GM11168 (cell line): ENCODE results near the gene SLC29A3.

ENCODE experiments used
- in situ Hi-C: fragments of 300-500 bp; cut with MboI; formaldehyde crosslinking; loops from one replicate; pipeline ENCODE4 v1.12.0; 2022; ENCODE audit warnings: low sequenced_read_pairs; ENCODE audit not compliant: unreplicated experiment

Gene SLC29A3

DNA sequence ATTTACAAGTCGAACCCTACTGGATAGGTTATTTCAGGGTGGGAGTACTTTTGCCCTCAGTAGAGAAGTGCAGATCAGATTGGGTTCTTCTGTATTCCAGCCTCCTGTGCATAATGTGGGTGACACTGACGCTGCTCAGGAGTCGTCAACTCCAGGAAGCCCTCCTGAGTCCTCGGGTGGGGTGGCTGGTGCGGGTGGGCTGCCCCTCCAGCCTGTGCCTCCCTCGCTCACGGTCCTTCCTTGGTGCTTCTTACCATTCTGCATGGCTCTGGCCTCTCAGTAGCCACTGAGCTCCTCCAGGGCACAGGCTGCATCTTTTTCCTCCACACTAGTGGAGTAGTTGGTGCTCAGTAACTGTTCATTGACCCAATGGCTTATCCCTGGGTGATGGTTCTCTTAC, 82.0 kb downstream of the SLC29A3 start:
- in situ Hi-C loops, result no loop called here

DNA sequence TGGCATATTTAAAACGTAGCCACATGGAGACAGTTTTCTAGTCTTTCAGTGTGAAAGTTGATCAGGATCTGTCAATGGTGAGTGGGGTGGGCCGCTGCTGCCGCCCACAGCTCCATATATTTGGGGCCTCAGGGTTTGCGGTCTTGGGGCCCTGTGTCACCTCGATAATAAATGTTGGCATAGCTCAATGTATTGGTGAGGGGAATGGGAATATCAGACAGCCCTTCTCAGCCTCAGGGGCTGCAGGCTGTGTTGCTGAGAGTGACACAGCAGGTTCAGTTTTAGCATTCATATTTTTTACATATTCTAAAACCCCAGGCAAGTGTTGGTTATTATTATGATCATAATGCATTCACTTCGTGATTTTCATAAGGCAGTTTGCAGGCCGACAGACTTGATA, 82.9 kb downstream of the SLC29A3 start:
- in situ Hi-C loops, result no loop called here

DNA sequence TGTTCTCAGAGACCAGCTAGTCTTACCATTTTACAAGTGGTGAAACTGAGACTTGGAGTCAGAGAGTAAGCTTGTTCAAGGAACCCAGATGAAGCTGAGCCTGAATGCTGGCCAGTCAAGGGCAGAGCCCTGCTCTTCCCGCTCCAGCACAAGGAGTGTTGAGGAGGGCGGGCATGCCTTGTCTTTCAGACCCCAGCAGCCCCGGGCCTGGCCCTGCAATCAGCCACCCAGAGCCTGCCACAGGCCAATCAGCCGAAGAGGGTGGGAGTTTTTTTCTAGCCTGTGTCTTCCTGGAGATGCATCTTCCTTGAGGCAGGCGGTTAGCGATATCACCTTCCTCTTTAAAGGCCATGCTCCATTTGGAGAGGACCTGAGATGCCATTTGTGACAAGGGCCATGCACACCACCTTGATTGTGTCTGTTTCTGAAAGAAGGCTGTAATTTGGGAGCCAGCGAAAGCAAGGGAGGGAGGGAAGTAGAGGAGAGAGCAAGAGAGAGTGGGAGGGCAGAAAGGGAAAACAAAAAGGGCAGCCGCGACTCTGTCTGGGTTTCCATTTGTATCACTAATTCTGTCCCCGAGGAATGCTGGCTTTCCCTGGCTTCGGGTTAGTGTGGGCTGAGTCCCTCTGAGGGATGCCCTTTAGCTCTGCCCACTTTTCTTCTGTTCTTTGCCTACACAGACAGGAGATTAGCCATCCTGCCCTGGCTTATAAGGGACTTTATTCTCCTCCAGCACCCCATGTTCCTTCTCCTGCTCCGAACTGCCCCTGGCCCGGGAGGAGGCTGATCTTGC, 85.6 kb downstream of the SLC29A3 start:
- in situ Hi-C loops, result no loop called here

DNA sequence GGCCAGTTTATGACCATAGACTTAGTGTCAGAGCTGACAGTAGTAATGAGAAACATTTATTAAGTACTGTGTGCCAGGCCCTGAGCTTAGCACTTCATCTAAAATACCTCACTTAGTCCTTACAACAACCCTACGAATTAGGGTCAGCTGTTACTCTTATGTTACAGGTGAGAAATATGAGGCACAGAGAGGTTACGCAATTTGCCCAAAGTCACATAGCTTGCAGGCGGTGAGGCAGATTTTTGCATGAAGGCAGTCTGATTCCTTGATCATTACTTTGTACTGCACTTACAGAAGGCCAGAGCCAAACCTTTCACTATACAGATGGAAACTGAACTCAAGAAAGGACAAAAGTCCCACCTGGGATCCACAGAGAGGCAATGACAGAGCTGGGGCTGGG, 87.8 kb downstream of the SLC29A3 start:
- in situ Hi-C loops, result no loop called here

DNA sequence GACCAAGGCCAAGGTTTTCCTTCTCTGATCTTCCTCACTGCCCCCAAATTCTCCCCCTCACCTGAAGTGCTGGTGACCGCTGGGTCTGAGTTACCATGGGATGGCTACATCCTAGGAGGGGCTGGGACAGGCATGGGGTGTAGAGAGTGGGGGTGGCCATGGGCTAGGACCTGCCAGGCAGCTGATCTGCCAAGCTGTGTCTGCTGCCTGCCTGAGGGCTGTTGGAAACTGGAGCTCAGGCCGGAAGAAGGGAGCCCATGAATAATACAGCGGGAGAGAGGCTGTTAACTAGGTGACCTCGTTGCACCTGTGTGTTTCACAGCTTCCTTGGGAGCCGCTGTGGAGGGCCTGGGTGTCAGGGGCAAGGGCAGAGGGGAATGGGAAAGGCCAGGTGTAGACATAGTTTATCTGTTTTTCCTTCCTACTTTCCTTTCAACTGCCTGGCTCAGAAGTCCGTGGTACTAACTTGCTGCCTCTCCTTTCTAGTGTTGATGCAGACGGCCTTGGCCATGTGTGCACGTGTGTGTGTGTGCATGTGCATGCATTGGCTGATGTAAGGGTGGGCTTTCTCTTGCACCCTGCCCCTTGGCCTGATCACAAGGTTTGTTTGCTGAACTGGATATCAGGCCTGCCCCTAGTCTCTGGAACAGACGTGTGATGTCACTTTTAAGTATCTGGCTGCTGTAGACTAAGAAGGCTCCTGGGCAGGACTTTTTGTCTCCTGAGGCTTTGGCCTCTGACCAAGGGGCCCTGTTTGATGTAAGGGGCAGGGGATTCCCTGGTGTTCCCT, 89.6 kb downstream of the SLC29A3 start:
- in situ Hi-C loops, result no loop called here

DNA sequence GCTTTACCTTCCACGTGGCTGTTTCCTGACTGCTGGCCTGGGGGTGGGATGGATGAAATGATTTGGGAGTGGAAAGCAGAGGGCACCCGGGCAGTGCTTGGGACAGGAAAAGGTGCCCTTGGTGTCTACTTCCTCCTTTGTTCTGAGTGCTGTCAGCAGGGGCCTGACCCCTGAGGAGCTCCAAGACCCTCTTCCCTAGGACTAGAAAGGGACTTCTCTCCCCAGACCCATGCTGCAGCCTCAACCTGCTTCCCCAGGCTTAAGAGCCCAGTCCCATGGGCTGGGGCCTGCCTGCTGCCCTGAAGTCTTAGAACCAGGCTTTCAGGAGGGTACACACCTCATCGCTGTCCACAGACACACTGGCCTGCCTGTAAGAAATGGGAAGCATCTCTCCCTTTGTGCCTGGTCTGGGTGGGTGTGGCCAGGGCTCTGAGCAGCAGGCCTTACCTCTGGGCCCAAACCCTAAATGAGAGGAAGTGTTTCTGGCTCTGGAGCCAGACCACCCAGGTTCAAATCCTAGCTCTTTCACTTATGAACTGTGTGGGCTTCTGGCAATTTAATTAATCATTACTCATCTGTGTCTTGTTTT, 90.6 kb downstream of the SLC29A3 start:
- in situ Hi-C loops, result no loop called here
